ENCODE data around the gene SPHK2.

GRCh38 chr19:48571378-48572162, 47.7 kb upstream of the SPHK2 start:
- TF ChIP-seq ZNF274 (IDR thresholded peaks at IDR 0.05; ENCODE audit: low read depth, low read length) (no peak), SUZ12 (IDR thresholded peaks at IDR 0.05; ENCODE audit: extremely low read depth, insufficient read depth, insufficient read length) (no peak)
